K562 (cell line): ENCODE measurements around the gene CLIP4. TPM values are rescaled to one million over a fixed set of nuclear protein-coding genes. Genes with fewer than 3 reads are reported as not detected.

Experiments used
- ATAC-seq: fragments of 200-7000 bp; cut with Tn5 transposase; 3 replicates; pipeline ENCODE4 v1.9.1; 2020; ENCODE audit warnings: moderate library complexity
- BruUV-seq: library from RNA; stranded (reverse); fragments of 400-500 nt; replicated peaks from 2 replicates; lab custom pipeline; 2021; lab: Mats Ljungman, UMichigan
- CTCF ChIA-PET: fragments of 300-600 bp; formaldehyde crosslinking; extraction: SDS; loops from one replicate; lab custom pipeline; 2021; ENCODE audit warnings: low intra/inter-chr PET ratio; lab: Yijun Ruan, JAX
- POLR2A ChIA-PET: fragments of 300-600, 350-650 bp; sonication (Branson Sonifier 250); formaldehyde crosslinking; extraction: SDS; loops from one replicate; lab custom pipeline; 2021; ENCODE audit warnings: antibody characterized with exemption, inconsistent platforms; lab: Yijun Ruan, JAX
- DNase-seq, 4 experiments: peaks; one replicate each; pipeline versions ENCODE4 v3.0.0 to v3.0.0-alpha.2; 2011 to 2018; ENCODE audit warnings: low spot score in 3 of 4, mixed read lengths in 3 of 4; ENCODE audit errors: extremely low read depth in 1 of 4
- FAIRE-seq: peaks from 2 replicates; lab custom pipeline; 2011; peaks lifted over from hg19 to GRCh38; lab: Jason Lieb, UNC
- H2AFZ ChIP-seq: 2 replicates; pipeline ENCODE4 v1.6.0; 2011; ENCODE audit warnings: low read depth, low read length, control low read depth, inconsistent platforms
- H3K27ac ChIP-seq: fragments of 200-600 bp; 3 replicates; pipeline ENCODE4 v1.8.0; 2011; ENCODE audit warnings: low read depth, mild to moderate bottlenecking, control low read depth, inconsistent platforms, low read length, moderate library complexity, mixed read lengths; ENCODE audit errors: extremely low read depth
- H3K27me3 ChIP-seq, 2 experiments: fragments of 300-600 bp in 1 of 2; 2 replicates in 1 of 2; 3 replicates in 1 of 2; pipeline versions ENCODE4 v1.6.0 to v1.8.0; 2011; ENCODE audit warnings: inconsistent platforms in 2 of 2, low read length in 2 of 2, mild to moderate bottlenecking in 1 of 2, mixed read lengths in 1 of 2, moderate library complexity in 1 of 2; ENCODE audit not compliant: control insufficient read depth in 2 of 2, insufficient read depth in 2 of 2
- H3K36me3 ChIP-seq: fragments of 300-600 bp; 3 replicates; pipeline ENCODE4 v1.8.0; 2011; ENCODE audit warnings: mild to moderate bottlenecking, low read length, inconsistent platforms; ENCODE audit not compliant: control insufficient read depth, insufficient read depth
- H3K4me1 ChIP-seq, 2 experiments: fragments of 200-600 bp in 1 of 2; replicated peaks in 1 of 2; 2 replicates in 1 of 2; 3 replicates in 1 of 2; pipeline versions ENCODE4 v1.5.1 to v1.8.0; 2011; ENCODE audit warnings: inconsistent platforms in 2 of 2, low read length in 2 of 2, mild to moderate bottlenecking in 1 of 2, mixed read lengths in 1 of 2, moderate library complexity in 1 of 2; ENCODE audit not compliant: control insufficient read depth in 2 of 2, insufficient read depth in 2 of 2
- H3K4me2 ChIP-seq: 2 replicates; pipeline ENCODE4 v1.6.1; 2011; ENCODE audit warnings: low read length, control low read depth, inconsistent platforms, mixed read lengths; ENCODE audit not compliant: insufficient read depth
- H3K4me3 ChIP-seq: fragments of 200-600 bp; sonication (generic), shearing (Covaris generic); 2 replicates; pipeline ENCODE4 v1.5.1; 2016; ENCODE audit warnings: control low read depth, inconsistent platforms
- H3K79me2 ChIP-seq: fragments of 200-600 bp; 3 replicates; pipeline ENCODE4 v1.8.0; 2011; ENCODE audit warnings: low read length, inconsistent platforms; ENCODE audit not compliant: control insufficient read depth, insufficient read depth
- H3K9ac ChIP-seq, 2 experiments: 2 replicates each; pipeline versions ENCODE4 v1.6.0 to v1.6.1; 2011; ENCODE audit warnings: low read depth in 2 of 2, low read length in 2 of 2, control low read depth in 1 of 2, inconsistent platforms in 1 of 2, mild to moderate bottlenecking in 1 of 2, mixed read lengths in 1 of 2; ENCODE audit not compliant: insufficient read depth in 1 of 2
- H3K9me1 ChIP-seq: one replicate; pipeline ENCODE4 v1.6.0; 2011; ENCODE audit warnings: inconsistent platforms, mild to moderate bottlenecking, low read length, moderate library complexity; ENCODE audit not compliant: control insufficient read depth, insufficient read depth
- H3K9me3 ChIP-seq: replicated peaks from 2 replicates; pipeline ENCODE4 v1.5.1; 2011; ENCODE audit warnings: low read depth, low read length, inconsistent platforms; ENCODE audit not compliant: control insufficient read depth, insufficient read depth
- H4K20me1 ChIP-seq: replicated peaks from 2 replicates; pipeline ENCODE4 v1.6.1; 2011; ENCODE audit warnings: low read length, inconsistent platforms, mixed read lengths; ENCODE audit not compliant: control insufficient read depth, insufficient read depth
- C11orf30 ChIP-seq: fragments of 450-650 bp; IDR thresholded peaks from 2 replicates; pipeline ENCODE4 v1.6.1; 2016; ENCODE audit warnings: low read depth, mild to moderate bottlenecking
- CHD4 ChIP-seq: fragments of 200-600 bp; sonication (generic); IDR thresholded peaks from 3 replicates; pipeline ENCODE4 v1.6.1; 2012; ENCODE audit warnings: low read depth, mild to moderate bottlenecking, mixed read lengths, low read length, inconsistent platforms; ENCODE audit not compliant: insufficient read depth, insufficient replicate concordance, poor library complexity, severe bottlenecking
- DPF2 ChIP-seq: fragments of 450-650 bp; IDR thresholded peaks from 2 replicates; pipeline ENCODE4 v1.6.1; 2016
- JUND ChIP-seq, 2 experiments: IDR thresholded peaks; 2 replicates in 1 of 2; 3 replicates in 1 of 2; pipeline ENCODE4 v1.6.1; 2011; ENCODE audit warnings: borderline replicate concordance in 2 of 2, low read depth in 2 of 2, low read length in 2 of 2, improper control_type of control experiment in 1 of 2, missing biosample characterization in 1 of 2, missing genetic modification characterization in 1 of 2, missing genetic modification reagents in 1 of 2
- MAFG ChIP-seq: fragments of 450-650 bp; conservative IDR thresholded peaks from 2 replicates; pipeline ENCODE4 v1.6.1; 2016; ENCODE audit warnings: missing genetic modification characterization, missing compliant biosample characterization
- NFE2 ChIP-seq: IDR thresholded peaks from 2 replicates; pipeline ENCODE4 v1.6.1; 2014; ENCODE audit warnings: antibody characterized with exemption, low read depth
- NFIX ChIP-seq: fragments of 250-450 bp; sonication (Bioruptor Pico); IDR thresholded peaks from 2 replicates; pipeline ENCODE4 v1.4.0; 2020; ENCODE audit warnings: low read depth, mild to moderate bottlenecking, moderate library complexity
- POLR3A ChIP-seq: IDR thresholded peaks from 2 replicates; pipeline ENCODE4 v1.6.1; 2011; ENCODE audit warnings: borderline replicate concordance, mild to moderate bottlenecking, moderate library complexity; ENCODE audit not compliant: insufficient read length, insufficient read depth; ENCODE audit errors: extremely low read depth
- TBP ChIP-seq: optimal IDR thresholded peaks from 2 replicates; pipeline ENCODE3; 2011; ENCODE audit warnings: low read depth, low read length, improper control_type of control experiment
- ZNF316 ChIP-seq: fragments of 450-650 bp; IDR thresholded peaks from 2 replicates; pipeline ENCODE4 v1.6.1; 2016
- WGBS: fragments of 100-300 bp; shearing (Covaris generic); methylation state at CpG from one replicate; pipeline ENCODE4 v1.1.6; 2016; ENCODE audit warnings: low coverage, mixed read lengths; ENCODE audit not compliant: insufficient coverage; ENCODE audit errors: missing lambda C conversion rate; 5-methylcytosine and 5-hydroxymethylcytosine counted together
- in situ Hi-C: fragments of 300-500 bp; cut with MboI; formaldehyde crosslinking; loops from 4 replicates; pipeline ENCODE4 v1.15.0; 2018; ENCODE audit warnings: inconsistent platforms, mixed read lengths
- intact Hi-C: fragments of 100-400 bp; cut with micrococcal nuclease; formaldehyde crosslinking; loops from 2 replicates; pipeline ENCODE4 v1.14.2; 2022
- polyA plus RNA-seq, 8 experiments: library from polyadenylated mRNA; depleted of rRNA in 4 of 8; stranded (reverse) in 5 of 8; unstranded in 3 of 8; fragments of >200 nt; fragmentation: Nextera tagmentation in 2 of 8; fragmentation: Illumina TruSeq in 1 of 8; extraction: Ambion mirVana in 2 of 8; extraction: Trizol in 1 of 8; gene quantifications; 2 replicates each; pipeline versions ENCODE4 v1.2.1 to v1.2.3, GENCODE V29; 2011 to 2014; ENCODE audit warnings: inconsistent platforms in 1 of 8, missing spikeins in 1 of 8
- total RNA-seq, 7 experiments: library from RNA; depleted of rRNA in 6 of 7; stranded (reverse); fragments of >200 nt in 6 of 7; fragmentation: Illumina TruSeq in 2 of 7; extraction: Trizol in 2 of 7; gene quantifications; 2 replicates each; pipeline versions ENCODE4 v1.2.1 to v1.2.3, GENCODE V29; 2011 to 2021; ENCODE audit warnings: low replicate concordance in 1 of 7
- TF ChIP-seq, protein P1 (sequence below): fragments of 250-450 bp; sonication (Bioruptor Pico); IDR thresholded peaks from 2 replicates; pipeline ENCODE4 v1.5.0; 2020; ENCODE audit warnings: mild to moderate bottlenecking
- TF ChIP-seq, protein P2 (sequence below): fragments of 450-650 bp; formaldehyde crosslinking; IDR thresholded peaks from 2 replicates; pipeline ENCODE4 v1.4.0; 2022; ENCODE audit warnings: missing genetic modification characterization
- TF ChIP-seq, protein P3 (sequence below), 2 experiments: IDR thresholded peaks in 1 of 2; conservative IDR thresholded peaks in 1 of 2; 2 replicates each; pipeline ENCODE4 v1.6.1; 2016; ENCODE audit warnings: low read depth in 2 of 2, mild to moderate bottlenecking in 1 of 2, missing compliant biosample characterization in 1 of 2, missing genetic modification characterization in 1 of 2, moderate library complexity in 1 of 2

CLIP4 gene
- total and polyA plus RNA-seq, 9 of the 15 experiments (the other 6 are each of a cell fraction or from before 2014, with no cell fraction given), result 0.03 to 0.38 (median 0.13) TPM; not detected in 5

DNA sequence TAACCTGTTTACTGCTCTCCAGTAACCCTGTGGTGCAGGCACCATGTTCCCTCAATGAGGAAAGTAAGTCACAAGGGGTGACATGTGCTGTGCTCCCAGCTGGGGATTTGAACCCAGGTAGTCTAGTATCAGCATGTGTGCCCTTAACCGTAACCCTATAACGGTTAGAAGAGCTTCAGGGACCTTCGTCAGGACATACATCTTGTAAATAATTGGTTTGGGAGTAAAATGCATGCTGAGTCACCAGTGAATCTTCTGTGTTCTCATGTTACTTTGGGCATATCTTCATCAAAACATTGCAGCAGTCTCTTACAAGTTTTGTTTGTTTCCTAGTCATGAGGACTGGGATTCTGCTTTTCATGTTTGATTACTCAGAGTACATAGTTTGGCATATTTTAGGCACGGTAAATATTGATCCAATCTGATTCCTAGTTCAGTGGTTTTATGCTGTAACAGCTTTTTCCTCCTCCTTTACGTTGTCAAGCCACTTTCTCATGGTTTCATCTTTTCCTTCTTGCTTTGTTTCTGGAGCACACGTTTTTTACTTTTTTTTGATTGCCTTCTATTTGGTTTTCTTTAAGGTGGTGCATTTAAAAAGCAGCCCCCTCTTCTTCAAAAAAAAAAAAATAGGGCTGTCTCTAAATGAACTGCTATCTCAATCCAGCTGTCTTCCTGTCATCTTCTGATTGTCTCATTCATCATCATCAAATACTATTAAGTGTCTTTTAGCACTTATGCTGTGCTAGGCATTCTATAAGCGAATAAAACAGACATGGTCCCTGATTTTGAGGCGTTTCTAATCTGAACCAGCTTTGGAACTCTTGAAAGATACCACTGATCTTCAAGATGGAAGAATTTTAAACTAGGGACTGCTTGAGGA lies 50.4 kb downstream of the CLIP4 start:
- H3K4me2 ChIP-seq, result no peak overlapping the region
- POLR2A ChIA-PET, result interaction anchor here (0.7 to 1.3 kb wide), 2 partner anchors 37 to 48 kb away, joined by 3 to 4 read pairs; no protein-coding TSS in a partner anchor
- CTCF ChIA-PET, result interaction anchor here (0.6 kb wide), 1 partner anchor 14 kb away, joined by 3 read pairs; no protein-coding TSS in a partner anchor
- no peaks in the 10 kb centered on the region for H4K20me1 ChIP-seq
- DNase-seq, result peak in 1 of 4 experiments; percentile 4
- FAIRE-seq, result no peak
- H3K36me3 ChIP-seq, result no peaks in the 10 kb centered on the region
- H3K27ac ChIP-seq, result no peak overlapping the region
- H3K79me2 ChIP-seq, result no peaks in the 10 kb centered on the region
- H3K9me1 ChIP-seq, result no peaks in the 10 kb centered on the region
- no peak overlapping the region for H3K4me3 ChIP-seq
- no peaks in the 10 kb centered on the region for H3K27me3 ChIP-seq
- H3K9me3 ChIP-seq, result no peaks in the 10 kb centered on the region
- intact Hi-C loops, result no loop called here
- H2AFZ ChIP-seq, result no peak overlapping the region; the same call in 1 of the 2 replicates
- no TSS peak for BruUV-seq
- no peak overlapping the region for H3K9ac ChIP-seq
- no peak; the same call in 2 of the 3 replicates for ATAC-seq
- 0% methylated on average over 8 of the region's 8 CpGs for WGBS
- in situ Hi-C loops, result no loop called here
- H3K4me1 ChIP-seq, result no peaks in the 10 kb centered on the region; a peak in 1 of 5 replicates
- TF ChIP-seq, protein P1, sequence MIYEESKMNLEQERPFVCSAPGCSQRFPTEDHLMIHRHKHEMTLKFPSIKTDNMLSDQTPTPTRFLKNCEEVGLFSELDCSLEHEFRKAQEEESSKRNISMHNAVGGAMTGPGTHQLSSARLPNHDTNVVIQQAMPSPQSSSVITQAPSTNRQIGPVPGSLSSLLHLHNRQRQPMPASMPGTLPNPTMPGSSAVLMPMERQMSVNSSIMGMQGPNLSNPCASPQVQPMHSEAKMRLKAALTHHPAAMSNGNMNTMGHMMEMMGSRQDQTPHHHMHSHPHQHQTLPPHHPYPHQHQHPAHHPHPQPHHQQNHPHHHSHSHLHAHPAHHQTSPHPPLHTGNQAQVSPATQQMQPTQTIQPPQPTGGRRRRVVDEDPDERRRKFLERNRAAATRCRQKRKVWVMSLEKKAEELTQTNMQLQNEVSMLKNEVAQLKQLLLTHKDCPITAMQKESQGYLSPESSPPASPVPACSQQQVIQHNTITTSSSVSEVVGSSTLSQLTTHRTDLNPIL (CRISPR knock-in tag), result no peak
- TF ChIP-seq TBP, result peak; percentile 63
- TF ChIP-seq DPF2, result no peak
- peak; percentile 59 for TF ChIP-seq C11orf30
- TF ChIP-seq, protein P2, sequence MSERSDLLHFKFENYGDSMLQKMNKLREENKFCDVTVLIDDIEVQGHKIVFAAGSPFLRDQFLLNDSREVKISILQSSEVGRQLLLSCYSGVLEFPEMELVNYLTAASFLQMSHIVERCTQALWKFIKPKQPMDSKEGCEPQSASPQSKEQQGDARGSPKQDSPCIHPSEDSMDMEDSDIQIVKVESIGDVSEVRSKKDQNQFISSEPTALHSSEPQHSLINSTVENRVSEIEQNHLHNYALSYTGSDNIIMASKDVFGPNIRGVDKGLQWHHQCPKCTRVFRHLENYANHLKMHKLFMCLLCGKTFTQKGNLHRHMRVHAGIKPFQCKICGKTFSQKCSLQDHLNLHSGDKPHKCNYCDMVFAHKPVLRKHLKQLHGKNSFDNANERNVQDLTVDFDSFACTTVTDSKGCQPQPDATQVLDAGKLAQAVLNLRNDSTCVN (CRISPR knock-in tag), result no peak
- peak; percentile 52 for TF ChIP-seq NFE2
- TF ChIP-seq, protein P3, sequence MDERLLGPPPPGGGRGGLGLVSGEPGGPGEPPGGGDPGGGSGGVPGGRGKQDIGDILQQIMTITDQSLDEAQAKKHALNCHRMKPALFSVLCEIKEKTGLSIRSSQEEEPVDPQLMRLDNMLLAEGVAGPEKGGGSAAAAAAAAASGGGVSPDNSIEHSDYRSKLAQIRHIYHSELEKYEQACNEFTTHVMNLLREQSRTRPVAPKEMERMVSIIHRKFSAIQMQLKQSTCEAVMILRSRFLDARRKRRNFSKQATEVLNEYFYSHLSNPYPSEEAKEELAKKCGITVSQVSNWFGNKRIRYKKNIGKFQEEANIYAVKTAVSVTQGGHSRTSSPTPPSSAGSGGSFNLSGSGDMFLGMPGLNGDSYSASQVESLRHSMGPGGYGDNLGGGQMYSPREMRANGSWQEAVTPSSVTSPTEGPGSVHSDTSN (CRISPR knock-in tag; IDR thresholded peaks at IDR 0.05; ENCODE audit: low read depth), result no peak
- TF ChIP-seq, protein P3 (tag; conservative IDR thresholded peaks at IDR 0.05; ENCODE audit: low read depth), result peak; percentile 46
- no peak for TF ChIP-seq JUND (IDR thresholded peaks at IDR 0.05; ENCODE audit: borderline replicate concordance, low read depth, low read length)
- peak; percentile 55; the same call in 1 of the 3 replicates for TF ChIP-seq JUND (tag; IDR thresholded peaks at IDR 0.05; ENCODE audit: borderline replicate concordance, low read depth, low read length)
- peak; percentile 63 for TF ChIP-seq POLR3A
- peak; percentile 40 for TF ChIP-seq MAFG (tag)
- TF ChIP-seq CHD4, result no peak
- TF ChIP-seq ZNF316, result 0 out of 2 replicates have a peak, but pooled peaks have one; percentile 47
- no peak for TF ChIP-seq NFIX
